ENCODE results near the gene CCDC85C.

The CCDC85C gene

DNA sequence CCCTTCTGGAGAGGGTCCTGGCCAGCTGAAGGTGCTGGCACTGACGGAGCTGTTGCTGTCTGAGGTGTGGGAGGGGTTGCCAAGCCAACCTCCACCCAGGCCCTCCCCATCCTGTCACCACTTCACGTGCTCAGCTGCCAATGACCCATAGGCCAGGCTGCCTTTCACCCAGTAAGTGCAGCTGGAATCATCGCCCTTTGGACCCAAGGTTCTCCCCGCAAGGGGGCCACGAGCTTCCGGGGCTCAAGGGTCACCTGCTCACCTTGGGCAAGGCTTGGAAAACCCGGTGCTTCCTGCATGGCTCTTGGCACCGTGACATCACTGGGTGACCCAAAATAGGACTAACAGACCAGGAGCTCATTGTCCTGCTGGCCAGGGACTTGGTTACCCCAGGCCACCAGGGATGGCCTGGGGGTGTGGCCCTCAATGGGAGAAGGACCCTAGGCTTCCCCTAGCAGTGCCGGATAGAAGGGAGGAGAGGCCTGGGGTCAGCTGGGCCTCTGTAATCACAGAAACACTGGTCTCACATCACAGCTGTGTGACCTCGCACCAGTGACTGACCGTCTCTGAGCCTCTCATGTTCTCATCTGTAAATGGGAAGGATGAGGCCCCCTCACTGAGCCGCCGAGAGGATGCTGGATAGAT lies 51.3 kb downstream of the CCDC85C start:
- DNase-seq: no peak

DNA sequence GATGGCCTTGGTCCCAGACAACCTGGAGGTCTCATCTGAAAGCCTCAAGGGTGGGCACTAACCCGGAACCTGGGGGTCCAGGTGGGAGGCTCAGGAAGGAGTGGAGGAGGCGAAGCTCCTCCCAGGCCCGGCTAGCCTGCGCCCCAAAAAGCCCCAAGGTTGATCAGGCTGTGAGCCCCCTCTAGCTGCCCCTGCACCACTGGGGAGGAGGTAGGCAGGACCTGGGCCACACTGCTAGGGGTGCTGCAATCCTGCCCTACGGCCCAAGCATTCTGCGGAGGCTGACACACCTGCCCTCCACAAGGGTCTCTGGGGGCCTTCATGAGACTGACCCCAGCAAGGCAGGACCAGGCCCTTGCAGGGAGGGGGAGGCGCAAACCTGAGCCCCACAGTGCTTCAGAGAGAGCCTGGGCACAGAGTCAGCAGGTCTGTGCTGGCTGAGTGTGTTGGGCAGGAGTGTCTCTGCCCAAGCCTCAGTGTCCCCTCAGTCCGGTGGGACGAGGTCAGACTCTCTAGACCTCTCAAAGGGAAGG lies 51.9 kb downstream of the CCDC85C start:
- DNase-seq: no peak

DNA sequence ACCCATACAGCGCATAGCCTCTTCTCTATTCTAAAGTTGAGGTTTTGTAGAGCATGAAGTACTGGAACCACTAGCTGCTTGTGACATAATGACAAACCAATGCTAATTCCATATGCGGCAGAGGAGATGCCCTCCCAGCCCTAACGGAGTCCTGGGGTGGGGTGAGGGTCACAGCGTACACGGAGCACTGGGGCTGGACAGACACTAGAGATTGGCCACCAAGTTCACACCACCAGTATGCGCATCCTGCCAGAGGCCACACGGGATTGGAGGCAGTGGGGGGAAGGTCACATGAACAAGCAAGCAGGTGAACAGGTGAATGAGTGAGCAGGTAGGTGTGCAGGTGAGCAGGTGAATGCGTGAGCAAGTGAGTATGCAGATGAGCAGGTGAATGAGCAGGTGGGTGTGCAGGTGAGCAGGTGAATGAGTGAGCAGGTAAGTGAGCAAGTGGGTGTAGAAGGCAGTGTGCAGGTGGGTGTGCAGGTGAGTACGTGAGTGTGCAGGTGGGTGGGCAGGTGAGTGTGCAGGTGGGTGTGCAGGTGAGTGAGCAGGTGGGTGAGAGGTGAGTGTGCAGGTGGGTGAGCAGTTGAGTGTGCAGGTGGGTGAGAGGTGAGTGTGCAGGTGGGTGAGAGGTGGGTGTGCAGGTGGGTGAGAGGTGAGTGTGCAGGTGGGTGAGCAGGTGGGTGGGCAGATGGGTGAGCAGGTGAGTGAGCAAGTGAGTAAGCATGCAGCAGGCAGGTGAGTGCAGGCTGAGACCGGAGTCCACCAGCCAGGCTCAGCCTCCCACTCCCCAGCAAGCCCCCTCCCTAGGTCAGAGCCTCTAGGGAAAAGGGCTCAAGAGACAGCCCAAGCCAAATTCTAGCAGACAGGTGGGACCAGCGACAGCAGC lies 52.7 kb downstream of the CCDC85C start:
- DNase-seq: peak; percentile 18

DNA sequence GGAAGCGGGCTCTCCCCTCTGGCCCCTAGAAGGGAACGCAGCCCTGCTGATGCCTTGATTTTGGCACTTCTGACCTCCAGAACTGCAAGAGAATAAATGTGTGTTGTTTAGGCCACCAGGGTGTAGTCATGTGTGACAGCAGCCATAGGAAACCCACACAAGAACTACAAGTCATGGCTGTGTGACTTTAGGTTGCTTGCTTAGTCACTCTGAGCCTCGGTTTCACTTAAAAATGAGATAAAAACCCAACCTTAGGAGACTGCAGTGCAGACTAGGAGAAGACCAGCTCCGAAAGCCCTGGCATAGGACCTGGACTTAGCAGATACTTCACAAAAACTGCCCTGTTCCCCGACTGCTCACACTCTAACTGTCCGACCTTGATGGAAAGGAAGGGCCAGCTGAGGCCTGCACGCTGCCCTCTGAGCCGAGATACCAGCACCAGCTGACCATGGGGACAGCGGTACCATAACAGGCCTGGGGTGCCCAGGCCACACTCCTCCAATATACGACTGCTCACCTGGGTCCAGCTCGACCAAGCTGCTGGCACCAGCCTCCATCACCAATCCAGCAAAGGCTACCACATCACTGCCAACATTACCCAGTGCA lies 53.5 kb downstream of the CCDC85C start:
- no peak for DNase-seq

DNA sequence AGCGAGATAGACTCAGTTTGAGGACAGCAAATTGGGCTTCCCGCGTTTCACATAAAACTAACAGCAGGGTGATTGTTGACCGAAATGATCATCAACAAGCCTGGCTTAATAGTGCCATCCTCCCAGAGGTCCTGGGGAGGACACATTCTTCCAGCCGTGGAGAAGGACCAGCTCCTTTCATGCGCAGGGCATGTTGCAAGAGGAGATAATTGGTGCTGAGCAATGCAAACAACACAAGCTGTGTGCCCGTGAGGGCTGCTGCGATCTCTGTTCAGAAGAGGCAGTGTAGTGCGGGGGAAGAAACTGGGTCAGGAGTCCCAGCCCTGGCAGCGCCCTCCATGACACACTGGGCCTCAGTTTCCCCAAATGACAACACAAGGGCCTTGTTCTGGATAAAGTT lies 54.3 kb downstream of the CCDC85C start:
- DNase-seq: no peak

DNA sequence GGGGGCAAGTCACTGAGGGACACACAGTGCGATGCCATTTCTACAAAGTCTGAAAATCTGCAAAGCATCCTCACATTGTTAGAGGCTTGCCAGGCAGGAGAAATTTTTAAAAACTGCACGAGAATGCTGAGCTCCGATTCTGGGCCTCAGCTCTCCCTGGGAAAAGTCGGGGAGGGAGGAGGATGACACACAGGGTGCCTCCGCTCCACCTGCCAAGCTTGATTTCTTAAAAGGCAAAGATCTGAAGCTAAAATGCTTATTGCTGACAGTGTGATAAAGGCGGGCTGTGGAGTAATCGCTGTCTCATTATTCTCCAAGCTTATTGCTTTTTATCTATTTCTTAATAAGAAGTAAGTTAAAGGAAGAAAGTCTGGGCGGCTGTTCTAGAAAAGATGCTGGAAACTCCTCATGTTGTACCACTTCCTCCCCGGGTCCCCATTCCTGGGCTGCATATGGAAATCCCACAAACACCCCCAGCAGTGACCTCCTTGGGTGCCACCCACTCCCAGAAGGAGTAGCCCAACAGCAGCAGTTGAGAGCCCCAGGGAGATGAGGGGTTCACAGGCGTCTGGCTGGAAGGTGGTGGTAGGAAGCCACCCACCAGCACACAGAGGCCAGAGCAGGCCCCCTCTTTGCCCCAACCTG lies 55.0 kb downstream of the CCDC85C start:
- no peak for DNase-seq

DNA sequence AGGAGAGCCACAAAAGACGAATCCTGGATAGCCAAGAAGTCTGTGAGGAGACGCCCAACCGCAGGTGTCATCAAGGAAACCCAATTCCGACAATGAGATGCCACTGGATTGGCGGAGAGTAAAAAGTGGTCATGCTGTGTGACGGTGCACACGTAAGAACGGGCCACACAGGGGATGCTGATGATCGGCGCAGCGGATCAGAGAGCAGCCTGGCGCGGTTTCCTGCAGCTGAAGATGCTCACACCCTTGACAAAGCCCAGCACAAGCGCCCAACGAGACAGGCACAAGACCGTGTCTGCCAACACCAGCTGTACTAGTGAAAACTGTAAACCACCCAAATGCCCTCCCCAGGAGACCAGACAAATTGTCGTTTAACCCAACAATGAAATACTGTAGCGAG lies 55.8 kb downstream of the CCDC85C start:
- DNase-seq: no peak

DNA sequence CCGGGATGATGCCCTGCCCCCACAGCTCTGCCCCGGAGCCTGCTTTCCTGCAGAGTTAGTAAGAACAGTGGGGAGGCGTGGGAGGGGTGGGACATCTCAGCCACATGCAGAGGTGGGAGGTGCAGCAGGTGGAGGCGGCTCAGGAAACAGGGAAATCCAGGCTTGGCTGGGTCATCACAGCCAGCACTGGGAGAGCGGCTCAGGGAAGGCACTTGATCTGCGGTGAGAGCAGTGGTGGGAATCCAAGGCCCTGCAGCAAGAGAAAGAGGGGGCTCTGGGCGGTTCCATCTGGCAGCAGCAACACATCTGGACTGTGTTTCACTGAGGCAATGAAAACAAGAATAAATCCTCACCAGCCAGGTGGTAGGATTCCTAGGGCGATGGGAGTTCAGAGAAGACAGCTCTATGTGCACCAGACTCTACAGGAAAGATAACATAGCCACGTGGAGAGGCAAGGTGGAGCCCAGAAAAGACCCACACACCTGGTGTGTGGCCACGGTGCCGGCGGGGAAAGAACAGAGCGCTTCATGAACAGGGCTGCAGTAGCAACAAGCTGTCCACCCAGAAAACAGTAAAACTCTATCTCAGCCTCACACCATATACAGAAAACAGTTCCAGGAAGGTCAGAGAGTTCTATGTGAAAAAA lies 57.6 kb downstream of the CCDC85C start:
- peak; percentile 84 for DNase-seq

DNA sequence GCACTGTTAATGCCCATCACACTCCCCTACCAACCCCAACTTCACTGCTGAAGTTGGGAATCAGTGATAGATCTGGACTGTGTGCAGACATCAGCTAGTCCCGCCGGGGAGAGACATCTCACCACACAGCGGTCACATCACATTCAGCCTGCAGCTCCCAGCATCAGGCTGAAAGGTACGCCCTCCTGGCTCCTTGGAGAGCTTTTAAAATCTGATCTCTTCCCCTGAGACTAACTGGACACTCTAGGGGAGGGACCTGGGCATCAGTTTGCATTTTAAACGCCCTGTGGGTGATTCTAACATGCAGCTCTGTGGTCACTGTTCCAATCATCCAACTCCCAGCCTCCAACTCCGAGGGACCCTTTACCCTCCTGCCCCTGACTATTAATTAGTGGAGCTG lies 58.4 kb downstream of the CCDC85C start:
- DNase-seq: no peak

DNA sequence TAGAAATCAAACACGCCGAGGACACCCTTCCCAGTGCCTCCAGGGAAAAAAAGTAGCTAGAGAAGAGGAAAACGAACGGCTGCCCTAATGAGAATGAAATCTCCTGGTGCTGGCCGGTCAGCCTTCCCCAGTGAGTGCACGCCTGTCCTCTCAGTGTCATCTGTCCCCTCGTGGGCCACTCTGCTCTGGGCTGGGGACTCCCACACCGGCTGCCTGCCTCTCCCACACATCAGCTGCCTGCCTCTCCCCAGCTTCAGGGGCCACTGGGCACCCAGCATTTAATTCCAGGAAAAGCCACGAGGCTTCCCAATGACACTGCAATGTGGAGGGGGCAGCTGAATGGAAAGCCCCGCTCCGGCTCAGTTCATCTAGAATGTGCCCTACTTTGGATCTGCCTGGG lies 59.0 kb downstream of the CCDC85C start:
- no peak for DNase-seq

DNA sequence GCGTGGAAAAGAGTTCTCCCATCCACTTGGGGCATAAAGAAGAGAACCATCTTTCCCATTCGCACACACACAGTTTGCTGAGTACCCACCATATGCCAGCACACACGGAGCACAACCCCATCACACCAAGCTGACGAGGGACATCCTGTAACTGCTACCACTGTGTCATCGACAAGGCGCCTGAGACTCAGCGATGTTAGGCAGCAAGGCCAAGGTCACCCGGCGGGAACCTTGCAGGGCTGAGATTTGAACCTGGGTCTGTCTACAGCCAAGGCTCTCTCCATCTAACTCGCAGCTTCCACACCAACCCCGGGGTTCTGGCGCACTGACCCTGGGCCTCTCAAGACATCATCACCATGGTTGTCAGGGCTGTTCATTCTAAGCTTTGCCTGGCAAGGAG lies 60.0 kb downstream of the CCDC85C start:
- no peak for DNase-seq

DNA sequence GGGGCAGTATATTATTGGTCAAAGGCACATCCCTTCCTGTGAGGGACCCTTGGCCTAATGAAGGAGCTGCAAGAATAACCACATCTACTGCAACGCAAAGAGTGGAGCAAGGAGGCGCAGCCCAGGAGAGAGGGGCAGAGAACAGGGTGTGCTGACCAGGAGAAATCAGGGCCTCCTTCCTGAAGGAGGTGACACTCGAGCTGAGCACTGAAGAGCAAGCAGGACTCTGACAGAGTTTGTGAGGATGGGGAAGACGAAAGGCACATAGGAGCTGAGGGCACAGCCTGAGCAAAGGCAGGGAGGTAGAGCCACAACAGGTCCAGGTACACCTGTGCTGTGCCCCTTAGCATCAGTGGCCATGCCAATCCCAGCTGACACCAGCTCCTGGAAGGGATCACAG lies 60.6 kb downstream of the CCDC85C start:
- DNase-seq: no peak

DNA sequence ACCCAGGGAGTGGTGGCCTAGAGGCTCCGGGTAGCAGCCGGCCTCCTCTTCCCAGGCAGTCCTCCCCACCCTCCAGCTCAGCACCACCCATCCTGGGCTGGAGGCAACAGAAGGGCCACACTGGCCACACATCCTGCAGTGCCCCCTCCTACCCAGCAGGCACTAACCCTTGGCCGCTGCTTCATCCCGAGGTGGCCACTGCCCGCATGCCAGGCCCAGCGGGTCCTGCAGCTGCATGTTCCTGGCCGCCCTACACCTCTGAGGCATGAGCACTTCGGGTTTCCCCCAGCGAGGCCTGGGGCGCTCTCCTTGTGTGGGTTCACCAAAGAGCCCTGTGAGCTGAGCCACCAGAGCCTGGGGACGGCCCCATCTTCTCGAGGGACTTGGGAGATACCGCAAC lies 61.4 kb downstream of the CCDC85C start:
- no peak for DNase-seq

DNA sequence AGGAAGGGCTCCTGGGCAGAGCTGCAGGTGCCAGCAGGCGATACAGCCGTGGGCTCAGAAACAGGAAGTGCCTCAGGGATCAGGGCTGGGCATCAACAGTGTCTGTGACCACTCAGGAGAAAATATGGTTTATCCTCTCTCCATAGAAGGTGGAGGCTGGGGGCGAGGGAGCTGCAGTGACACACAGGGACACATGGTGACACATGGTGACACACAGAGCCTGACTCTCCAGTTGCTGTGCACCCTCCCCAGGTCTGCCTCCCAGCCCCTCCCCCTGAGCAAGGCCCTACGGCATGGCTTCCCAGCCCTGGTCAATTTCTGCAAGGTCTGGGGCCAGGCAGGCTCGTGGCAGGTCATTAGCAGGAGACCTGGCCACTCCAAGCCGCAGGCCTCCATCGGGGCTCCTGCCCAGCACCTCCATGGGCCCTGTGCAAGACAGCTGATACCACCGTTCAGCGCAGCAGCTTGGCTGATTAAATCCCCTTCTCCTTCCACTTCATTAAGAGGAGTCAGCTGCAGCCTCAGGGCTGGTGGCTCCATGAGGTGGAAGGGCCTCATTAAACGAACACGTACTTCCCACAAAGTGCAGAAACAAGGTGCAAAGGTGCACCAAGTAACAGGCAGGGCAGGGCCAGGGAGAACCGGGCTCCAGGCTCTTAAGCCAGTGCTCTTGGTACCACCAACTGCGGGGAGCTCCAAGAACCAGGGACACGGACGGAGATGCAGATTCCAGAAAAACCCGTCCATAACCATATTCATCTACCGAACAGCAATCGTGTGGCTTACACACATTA lies 62.1 kb downstream of the CCDC85C start:
- DNase-seq: peak; percentile 14

DNA sequence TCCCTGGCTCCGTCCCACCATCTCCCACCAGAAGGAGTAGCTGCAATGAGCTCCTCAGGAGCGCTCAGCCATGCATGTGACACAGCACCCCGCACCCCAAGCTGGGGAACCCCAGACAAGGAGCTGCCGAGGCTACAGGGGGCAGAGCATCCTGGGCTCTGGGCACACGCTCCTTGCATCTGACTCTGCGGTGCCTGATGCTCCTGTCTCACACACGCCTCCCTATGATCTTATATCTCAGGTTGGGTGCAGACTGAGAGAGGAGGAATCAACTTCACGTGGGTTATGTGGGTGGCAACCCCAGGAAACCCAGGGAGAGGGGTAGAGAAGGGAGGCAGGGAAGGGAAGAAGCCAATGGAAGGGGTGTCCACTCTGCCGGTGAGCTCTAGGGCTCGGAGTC lies 62.8 kb downstream of the CCDC85C start:
- DNase-seq: no peak

DNA sequence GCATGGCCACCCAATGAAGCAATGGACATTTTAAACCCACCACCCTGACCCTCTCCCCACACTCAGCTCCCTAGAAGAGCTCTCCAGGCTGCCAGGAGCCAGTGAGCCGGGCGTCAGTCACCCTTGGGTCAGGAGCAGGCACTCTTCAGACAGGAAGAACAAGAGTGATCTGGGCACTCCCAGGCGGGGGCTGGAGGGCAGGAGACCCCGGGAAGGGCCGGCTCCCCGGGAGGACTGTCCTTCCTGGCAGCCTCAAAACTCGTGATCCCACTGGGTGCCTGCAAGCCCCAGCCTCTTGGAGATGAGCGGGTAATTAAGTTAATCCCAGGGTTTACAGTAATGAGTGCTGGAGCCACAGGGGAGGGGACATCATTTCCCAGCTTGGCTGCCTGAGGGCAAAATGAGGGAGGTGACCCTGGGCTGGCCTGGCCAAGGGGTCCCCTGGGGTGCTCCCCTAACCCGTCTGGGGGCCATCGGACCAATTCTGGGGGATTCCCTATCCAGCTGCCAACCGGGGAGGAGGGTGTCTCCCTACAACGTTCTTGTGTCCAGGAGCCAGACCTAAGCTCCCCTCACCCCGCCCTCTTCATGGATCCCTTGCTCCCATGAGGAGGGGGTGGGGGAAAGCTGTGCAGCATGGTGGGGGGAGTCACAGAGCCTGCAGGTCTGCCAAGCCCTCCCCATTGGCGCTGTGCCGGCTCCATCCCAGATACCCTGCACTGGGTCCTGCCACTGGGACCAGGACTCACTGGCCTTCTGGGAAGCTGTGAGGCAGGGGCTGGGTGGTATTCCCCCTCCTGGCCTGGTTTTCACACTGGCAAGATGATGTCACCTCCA lies 63.6 kb downstream of the CCDC85C start:
- no peak for DNase-seq

DNA sequence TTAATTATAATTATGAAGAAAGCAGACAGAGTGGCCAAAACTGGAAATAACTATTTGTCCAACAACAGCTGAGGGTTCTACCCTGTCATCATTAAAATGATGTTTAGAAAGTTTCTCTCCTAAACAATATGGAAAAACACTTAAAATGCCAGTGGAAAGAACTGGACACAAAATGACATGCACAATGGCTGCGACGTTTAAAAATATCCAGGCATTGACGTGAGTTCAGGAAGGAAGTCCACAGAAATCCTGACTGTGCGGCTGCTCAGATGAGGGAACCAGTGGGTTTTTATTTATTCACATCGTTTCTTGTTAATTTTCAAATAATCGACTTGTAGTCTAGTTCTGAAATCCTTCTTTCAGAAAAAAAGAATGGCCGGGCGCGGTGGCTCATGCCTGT lies 64.5 kb downstream of the CCDC85C start:
- DNase-seq: no peak

DNA sequence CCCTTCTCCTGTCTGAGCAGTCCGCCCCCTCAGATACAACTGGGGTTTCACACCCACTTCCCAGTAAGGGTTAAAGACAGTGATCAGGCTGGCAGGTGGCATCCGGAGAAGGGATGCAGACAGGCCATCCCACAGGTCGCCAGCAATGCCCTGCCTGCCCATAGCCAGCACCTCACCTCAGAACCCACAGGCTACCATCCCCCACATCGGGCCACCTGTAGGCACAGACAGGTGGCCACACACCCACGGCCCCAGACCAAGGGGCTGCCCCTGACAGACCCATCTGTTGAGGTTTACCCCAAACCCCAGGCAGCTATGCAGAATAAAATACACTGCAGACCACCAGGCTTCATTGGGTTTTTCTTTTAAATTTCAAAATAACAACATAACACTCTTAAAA lies 65.3 kb downstream of the CCDC85C start:
- DNase-seq: no peak

DNA sequence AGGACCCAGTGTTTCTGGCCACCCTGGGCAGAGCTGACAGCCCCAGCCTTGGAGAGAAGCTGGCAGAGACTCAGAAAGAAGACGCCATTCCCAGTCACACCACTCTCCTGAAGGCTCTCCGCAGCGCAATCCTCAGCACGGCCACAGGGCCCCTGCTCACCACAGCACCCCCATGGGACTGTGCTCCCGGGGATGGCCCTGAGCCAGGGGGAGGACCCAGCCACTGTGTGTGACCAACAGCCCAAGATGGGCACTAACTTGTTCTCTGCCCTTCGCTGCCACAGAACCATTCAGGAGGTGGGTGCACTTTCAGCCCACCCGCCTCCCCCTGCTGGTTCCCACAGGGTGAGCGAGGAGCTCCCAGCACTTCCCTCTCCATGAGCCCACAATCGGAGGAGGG lies 65.7 kb downstream of the CCDC85C start:
- DNase-seq: no peak

DNA sequence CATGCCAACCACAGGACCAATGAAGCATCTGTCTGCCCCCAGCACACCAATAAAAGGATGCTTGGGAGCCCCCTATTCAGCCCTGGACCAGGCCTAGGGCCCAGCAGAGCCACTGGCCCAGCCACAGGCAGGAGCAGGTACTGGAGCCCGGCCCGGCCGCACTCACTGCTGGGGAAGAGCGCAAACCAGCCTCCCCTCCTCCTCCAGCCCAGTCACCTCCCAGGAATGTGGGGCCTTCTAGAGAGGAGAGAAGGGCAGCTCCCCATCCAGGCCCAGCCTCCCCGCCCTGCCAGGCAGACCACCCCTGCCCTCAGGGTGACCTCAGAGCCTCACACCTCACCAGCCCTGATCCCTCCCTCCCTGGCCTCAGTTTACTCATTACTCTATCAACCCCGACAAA lies 66.6 kb downstream of the CCDC85C start:
- no peak for DNase-seq
